ENCODE results near the gene EPHB1. TPM values are rescaled to one million over a fixed set of nuclear protein-coding genes. Genes with fewer than 3 reads are reported as not detected.

EPHB1 gene
- total RNA-seq, 4 donors from 2014 or later: 2.6 to 5.3 (median 3.1) TPM; not detected in 1

- DNase-seq: no peak
- H3K36me3 ChIP-seq: no peaks in the 10 kb centered on the region
- TF ChIP-seq CTCF (IDR thresholded peaks at IDR 0.05) (no peak), POLR2A (IDR thresholded peaks at IDR 0.05) (no peak)
- no peaks in the 10 kb centered on the region for H3K4me1 ChIP-seq
- H3K27ac ChIP-seq: no peak overlapping the region
- H3K9me3 ChIP-seq: no peaks in the 10 kb centered on the region
- no peaks in the 10 kb centered on the region for H3K27me3 ChIP-seq
- no peak overlapping the region for H3K4me3 ChIP-seq
- intact Hi-C loops (cut with DNase I; ENCODE audit: low total_unique reads): no loop called here
Observed at GRCh38 chr3:135159681-135160247, 364.7 kb downstream of the EPHB1 start.

- Histone ChIP-seq H3K27me3 (no peaks in the 10 kb centered on the region), H3K4me3 (no peak overlapping the region), H3K9me3 (no peaks in the 10 kb centered on the region), H3K4me1 (no peaks in the 10 kb centered on the region), H3K27ac (no peak overlapping the region), H3K36me3 (no peaks in the 10 kb centered on the region)
- DNase-seq: no peak
- no peak for TF ChIP-seq CTCF (IDR thresholded peaks at IDR 0.05)
- intact Hi-C loops (cut with DNase I; ENCODE audit: low total_unique reads): no loop called here
Observed at GRCh38 chr3:135161425-135161824, 366.4 kb downstream of the EPHB1 start.

GRCh38 chr3:135163701-135164100, 368.6 kb downstream of the EPHB1 start:
- no peak overlapping the region for H3K4me3 ChIP-seq
- intact Hi-C loops (cut with DNase I; ENCODE audit: low total_unique reads): no loop called here
- no peaks in the 10 kb centered on the region for H3K36me3 ChIP-seq

GRCh38 chr3:135165260-135165659, 370.2 kb downstream of the EPHB1 start:
- Histone ChIP-seq H3K9me3 (no peaks in the 10 kb centered on the region), H3K4me3 (no peak overlapping the region), H3K27me3 (no peaks in the 10 kb centered on the region), H3K4me1 (no peaks in the 10 kb centered on the region), H3K27ac (no peak overlapping the region), H3K36me3 (no peaks in the 10 kb centered on the region)
- intact Hi-C loops (cut with DNase I; ENCODE audit: low total_unique reads): no loop called here
- DNase-seq: no peak
- no peak for TF ChIP-seq POLR2A (IDR thresholded peaks at IDR 0.05)
- TF ChIP-seq CTCF (IDR thresholded peaks at IDR 0.05): no peak

More at GRCh38 chr3:135163701-135164100, 368.6 kb downstream of the EPHB1 start:
- no peaks in the 10 kb centered on the region for H3K4me1 ChIP-seq
- DNase-seq: no peak
- TF ChIP-seq CTCF (IDR thresholded peaks at IDR 0.05) (no peak), POLR2A (IDR thresholded peaks at IDR 0.05) (no peak)
- H3K9me3 ChIP-seq: no peaks in the 10 kb centered on the region
- no peaks in the 10 kb centered on the region for H3K27me3 ChIP-seq
- no peak overlapping the region for H3K27ac ChIP-seq

GRCh38 chr3:135166266-135166825, 371.3 kb downstream of the EPHB1 start:
- H3K27ac ChIP-seq: no peak overlapping the region
- no peak overlapping the region for H3K4me3 ChIP-seq
- intact Hi-C loops (cut with DNase I; ENCODE audit: low total_unique reads): no loop called here
- no peaks in the 10 kb centered on the region for H3K27me3 ChIP-seq
- H3K4me1 ChIP-seq: no peaks in the 10 kb centered on the region
- H3K9me3 ChIP-seq: no peaks in the 10 kb centered on the region
- no peak for TF ChIP-seq CTCF (IDR thresholded peaks at IDR 0.05)
- TF ChIP-seq POLR2A (IDR thresholded peaks at IDR 0.05): no peak
- DNase-seq: no peak
- H3K36me3 ChIP-seq: no peaks in the 10 kb centered on the region

Measured in uterus (tissue), 4 donors.